Measurements from ENCODE around the gene LGALS7. TPM values are rescaled to one million over a fixed set of nuclear protein-coding genes. Genes with fewer than 3 reads are reported as not detected.

Gene LGALS7
- total and polyA plus RNA-seq, 8 donors: 0.58 to 1.4 TPM; not detected in 6

DNA sequence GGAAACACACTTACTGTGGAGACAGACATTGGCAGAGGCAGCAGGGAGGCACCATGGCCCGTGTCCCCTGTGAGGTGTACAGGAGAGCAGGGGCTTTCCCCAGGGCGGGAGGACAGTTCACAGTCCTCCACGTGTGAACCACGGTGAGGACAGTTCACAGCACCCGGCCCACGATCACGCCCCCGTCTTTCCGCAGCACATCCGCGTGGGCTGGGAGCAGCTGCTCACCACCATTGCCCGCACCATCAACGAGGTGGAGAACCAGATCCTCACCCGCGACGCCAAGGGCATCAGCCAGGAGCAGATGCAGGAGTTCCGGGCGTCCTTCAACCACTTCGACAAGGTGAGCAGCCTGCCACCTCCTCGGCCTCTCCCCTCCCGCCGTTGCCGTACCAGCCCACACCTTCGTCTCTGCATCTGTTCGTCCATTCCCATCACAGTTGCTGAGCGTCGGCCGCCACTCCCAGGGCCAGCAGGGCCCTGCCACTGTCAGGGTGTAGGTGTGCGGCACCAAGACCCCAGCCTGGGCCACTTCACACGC is 46.5 kb downstream of the LGALS7 start:
- DNase-seq (no peak), ATAC-seq (no peak)
- Histone ChIP-seq H3K9me3 (no peaks in the 10 kb centered on the region), H3K27ac (peak overlapping the region in 1 of 2 donors; percentile 45), H3K27me3 (no peaks in the 10 kb centered on the region), H3K36me3 (peaks cover 2 to 98% of the 10 kb centered on the region in 2 donors), H3K4me1 (peaks cover 0 to 17% of the 10 kb centered on the region in 2 donors), H3K4me3 (no peak overlapping the region)
- no peak for TF ChIP-seq CTCF (IDR thresholded peaks at IDR 0.05)
- intact Hi-C loops (cut with DNase I): loop anchor here (10.0 kb wide), 2 partner anchors 72 to 92 kb away; no protein-coding TSS in a partner anchor

DNA sequence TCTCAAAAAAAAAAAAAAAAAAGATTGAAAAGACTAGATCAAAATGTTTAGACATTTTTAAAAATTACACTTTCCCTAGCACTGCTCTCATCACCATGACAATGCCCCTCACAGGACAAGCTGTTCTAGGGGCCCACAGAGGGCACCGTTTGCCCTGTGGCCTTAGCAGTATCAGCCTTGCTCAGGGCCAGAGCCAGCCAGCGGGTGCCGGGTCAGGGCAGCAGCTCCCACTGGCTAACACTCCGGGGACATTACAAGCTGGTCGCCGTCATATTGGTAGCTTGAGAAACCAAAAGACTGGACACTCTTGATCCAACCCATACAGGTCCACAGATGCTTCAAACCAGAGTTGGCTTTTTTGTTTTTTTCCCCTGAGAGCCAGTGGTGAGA is 47.0 kb downstream of the LGALS7 start:
- Histone ChIP-seq H3K27me3 (no peaks in the 10 kb centered on the region), H3K27ac (peak overlapping the region in 1 of 2 donors; percentile 45), H3K36me3 (peaks cover 4 to 98% of the 10 kb centered on the region in 2 donors), H3K4me3 (no peak overlapping the region), H3K9me3 (no peaks in the 10 kb centered on the region), H3K4me1 (peaks cover 0 to 17% of the 10 kb centered on the region in 2 donors)
- DNase-seq (no peak), ATAC-seq (no peak)
- no peak for TF ChIP-seq CTCF (IDR thresholded peaks at IDR 0.05)
- intact Hi-C loops (cut with DNase I): loop anchor here (10.0 kb wide), 2 partner anchors 71 to 91 kb away; no protein-coding TSS in a partner anchor

DNA sequence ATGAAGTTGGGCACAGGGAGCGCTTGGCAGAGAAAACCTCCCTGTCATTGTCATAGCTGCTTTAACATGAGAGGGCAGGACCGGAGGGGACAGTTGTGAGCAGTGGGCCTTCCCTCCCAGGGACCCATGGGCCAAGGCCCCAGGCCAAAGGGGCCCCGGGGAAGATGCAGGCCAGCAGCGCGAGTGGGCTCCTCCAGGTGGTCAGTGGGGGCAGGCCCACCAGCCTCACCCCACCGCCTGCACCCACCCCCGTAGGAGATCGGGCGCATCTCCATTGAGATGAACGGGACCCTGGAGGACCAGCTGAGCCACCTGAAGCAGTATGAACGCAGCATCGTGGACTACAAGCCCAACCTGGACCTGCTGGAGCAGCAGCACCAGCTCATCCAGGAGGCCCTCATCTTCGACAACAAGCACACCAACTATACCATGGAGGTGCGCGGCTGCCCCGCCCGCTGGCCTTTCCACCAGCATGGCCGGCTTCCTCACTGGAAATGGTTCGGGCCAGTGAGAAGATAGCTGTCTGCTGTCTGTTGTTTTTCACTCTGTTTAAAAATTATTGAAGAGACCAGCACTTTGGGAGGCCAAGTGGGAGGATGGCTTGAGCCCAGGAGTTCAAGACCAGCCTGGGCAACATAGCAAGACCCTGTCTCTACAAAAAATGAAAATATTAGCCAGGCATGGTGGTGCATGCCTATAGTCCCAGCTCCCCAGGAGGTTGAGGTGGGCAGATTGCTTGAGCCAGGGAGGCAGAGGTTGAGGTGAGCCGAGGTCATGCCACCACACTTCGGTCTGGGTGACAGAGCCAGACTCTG is 47.6 kb downstream of the LGALS7 start:
- no peak for TF ChIP-seq CTCF (IDR thresholded peaks at IDR 0.05)
- ATAC-seq: no peak
- Histone ChIP-seq H3K27me3 (no peaks in the 10 kb centered on the region), H3K9me3 (no peaks in the 10 kb centered on the region), H3K27ac (peak overlapping the region in 1 of 2 donors; percentile 45), H3K36me3 (peaks cover 4 to 98% of the 10 kb centered on the region in 2 donors), H3K4me1 (peaks cover 0 to 13% of the 10 kb centered on the region in 2 donors), H3K4me3 (no peak overlapping the region)
- DNase-seq: no peak
- intact Hi-C loops (cut with DNase I): loop anchor here (10.0 kb wide), 2 partner anchors 71 to 91 kb away; no protein-coding TSS in a partner anchor

DNA sequence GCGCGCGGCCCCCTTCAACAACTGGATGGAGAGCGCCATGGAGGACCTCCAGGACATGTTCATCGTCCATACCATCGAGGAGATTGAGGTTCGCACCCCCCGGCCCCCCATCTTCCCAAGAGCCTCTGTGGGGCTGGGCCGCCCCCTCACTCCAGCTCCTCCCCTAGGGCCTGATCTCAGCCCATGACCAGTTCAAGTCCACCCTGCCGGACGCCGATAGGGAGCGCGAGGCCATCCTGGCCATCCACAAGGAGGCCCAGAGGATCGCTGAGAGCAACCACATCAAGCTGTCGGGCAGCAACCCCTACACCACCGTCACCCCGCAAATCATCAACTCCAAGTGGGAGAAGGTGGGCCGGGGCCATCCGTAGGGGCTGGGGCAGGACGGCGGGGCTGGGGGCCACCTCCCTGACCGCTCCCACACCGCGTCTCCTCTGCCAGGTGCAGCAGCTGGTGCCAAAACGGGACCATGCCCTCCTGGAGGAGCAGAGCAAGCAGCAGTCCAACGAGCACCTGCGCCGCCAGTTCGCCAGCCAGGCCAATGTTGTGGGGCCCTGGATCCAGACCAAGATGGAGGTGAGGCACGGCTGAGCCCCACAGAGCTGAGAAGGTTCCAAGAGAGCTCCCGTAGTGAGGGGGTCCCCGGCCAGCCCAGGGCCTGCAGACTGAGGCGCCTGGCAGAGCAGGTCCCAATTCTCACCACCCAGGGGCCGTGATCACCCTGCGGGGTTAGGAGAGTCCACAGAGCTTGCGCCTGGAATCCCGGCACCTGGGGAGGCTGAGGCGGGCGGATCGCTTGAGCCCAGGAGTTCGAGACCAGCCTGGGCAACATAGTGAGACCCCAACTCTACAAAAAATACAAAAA is 49.1 kb downstream of the LGALS7 start:
- H3K4me3 ChIP-seq: no peak overlapping the region
- no peak for DNase-seq
- H3K9me3 ChIP-seq: no peaks in the 10 kb centered on the region
- H3K36me3 ChIP-seq: peaks cover 4 to 99% of the 10 kb centered on the region in 2 donors
- intact Hi-C loops (cut with DNase I): loop anchor here (10.0 kb wide), 2 partner anchors 69 to 89 kb away; no protein-coding TSS in a partner anchor
- TF ChIP-seq CTCF (IDR thresholded peaks at IDR 0.05): no peak
- H3K27me3 ChIP-seq: no peaks in the 10 kb centered on the region
- ATAC-seq: no peak
- no peak overlapping the region for H3K27ac ChIP-seq
- peaks cover 2 to 22% of the 10 kb centered on the region in 2 donors for H3K4me1 ChIP-seq

Measured in left lung (tissue), 10 donors.